HG03095 (cell line): ENCODE results near the gene NCK2.

Experiments used
- ATAC-seq: cut with Tn5 transposase; IDR thresholded peaks from one replicate; pipeline ENCODE4 v1.9.1; 2021; ENCODE audit warnings: moderate library complexity; ENCODE audit not compliant: unreplicated experiment

The NCK2 gene

DNA sequence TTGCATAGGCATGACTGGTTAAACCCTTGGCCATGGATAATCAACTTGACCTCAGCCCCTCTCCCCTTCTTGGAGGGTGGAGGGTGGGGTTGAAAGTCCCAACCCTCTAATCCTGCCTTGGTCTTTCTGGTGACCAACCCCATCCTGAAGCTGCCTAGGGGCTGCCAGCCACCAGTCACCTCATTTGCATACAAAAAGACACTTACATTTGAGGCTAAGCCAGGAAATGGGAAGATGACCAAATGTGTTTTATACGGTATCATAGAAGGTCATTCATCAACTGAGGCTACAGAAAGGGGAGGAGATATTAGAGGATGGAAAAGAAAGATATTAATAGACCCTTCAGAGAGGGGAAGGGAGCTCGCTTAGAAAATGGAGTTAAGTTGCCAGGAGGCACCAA is 96.8 kb downstream of the NCK2 start:
- ATAC-seq, result no peak

- no peak for ATAC-seq
Measured at GRCh38 chr2:105842555-105842954, 97.8 kb downstream of the NCK2 start.

DNA sequence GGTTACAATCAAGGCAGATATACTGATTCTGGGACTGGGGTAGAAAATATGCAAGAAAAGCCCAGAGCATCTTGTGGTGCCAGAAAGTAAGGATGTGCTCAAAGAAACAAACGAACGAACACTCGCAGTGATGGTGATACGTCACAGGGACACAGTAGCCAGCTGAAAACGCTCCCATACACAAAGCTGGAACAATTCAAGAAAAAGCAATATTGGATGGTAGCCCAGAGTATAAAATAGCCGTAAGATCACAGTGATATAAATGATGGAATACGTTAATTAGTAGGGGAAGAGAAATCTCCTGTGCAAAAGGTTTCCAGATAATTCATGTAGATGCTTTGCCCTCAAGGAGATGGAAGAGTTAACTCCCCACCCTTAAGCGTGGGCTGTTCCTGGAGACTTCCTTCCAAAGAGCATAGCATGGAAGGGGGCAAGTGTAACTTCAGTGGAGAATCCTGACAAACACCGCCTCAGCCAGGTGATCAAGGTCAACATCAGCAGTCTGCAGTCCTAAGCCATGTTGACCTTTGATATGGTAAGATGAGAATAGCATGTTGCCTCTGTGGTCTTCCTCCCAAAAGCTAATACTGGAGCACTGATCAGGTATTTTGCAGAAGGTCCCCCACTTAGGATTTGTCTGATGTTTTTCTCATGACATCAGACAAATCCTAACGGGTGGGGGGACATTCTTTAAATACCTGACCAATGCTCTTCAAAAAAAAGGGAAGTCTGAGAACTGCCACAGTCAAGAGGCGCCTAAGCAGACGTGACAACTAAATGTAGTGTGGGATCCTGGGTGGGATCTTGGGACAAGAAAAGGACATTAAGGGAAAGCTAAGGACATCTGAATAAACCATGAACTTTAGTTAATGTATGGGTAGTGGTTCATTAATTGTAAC is 99.0 kb downstream of the NCK2 start:
- ATAC-seq, result no peak

GRCh38 chr2:105845976-105846375 is 101.3 kb downstream of the NCK2 start:
- ATAC-seq, result no peak

- no peak for ATAC-seq
Measured at GRCh38 chr2:105847056-105847455, 102.3 kb downstream of the NCK2 start.

GRCh38 chr2:105848367-105848766 is 103.7 kb downstream of the NCK2 start:
- ATAC-seq, result no peak

- ATAC-seq, result no peak
Measured at GRCh38 chr2:105849431-105850179, 104.9 kb downstream of the NCK2 start.

DNA sequence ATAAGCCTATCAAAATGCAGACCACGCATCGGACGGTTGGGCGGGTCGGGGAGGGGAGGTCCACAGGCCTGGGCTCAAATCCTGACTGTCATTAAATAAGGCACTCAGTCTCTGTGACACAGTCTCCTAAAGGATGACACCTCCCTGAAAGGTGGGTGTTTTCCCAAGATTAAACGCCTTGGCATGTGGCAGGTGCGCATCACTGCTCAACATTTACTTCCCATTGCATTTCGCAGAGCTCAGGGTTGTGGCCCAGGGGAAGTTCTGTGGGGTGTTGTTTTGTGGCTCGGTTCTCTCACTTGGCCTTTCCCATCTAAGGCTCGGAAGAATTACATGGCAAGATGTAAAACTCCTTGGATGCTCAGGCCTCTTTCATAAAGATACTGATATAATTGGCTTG is 107.4 kb downstream of the NCK2 start:
- no peak for ATAC-seq

DNA sequence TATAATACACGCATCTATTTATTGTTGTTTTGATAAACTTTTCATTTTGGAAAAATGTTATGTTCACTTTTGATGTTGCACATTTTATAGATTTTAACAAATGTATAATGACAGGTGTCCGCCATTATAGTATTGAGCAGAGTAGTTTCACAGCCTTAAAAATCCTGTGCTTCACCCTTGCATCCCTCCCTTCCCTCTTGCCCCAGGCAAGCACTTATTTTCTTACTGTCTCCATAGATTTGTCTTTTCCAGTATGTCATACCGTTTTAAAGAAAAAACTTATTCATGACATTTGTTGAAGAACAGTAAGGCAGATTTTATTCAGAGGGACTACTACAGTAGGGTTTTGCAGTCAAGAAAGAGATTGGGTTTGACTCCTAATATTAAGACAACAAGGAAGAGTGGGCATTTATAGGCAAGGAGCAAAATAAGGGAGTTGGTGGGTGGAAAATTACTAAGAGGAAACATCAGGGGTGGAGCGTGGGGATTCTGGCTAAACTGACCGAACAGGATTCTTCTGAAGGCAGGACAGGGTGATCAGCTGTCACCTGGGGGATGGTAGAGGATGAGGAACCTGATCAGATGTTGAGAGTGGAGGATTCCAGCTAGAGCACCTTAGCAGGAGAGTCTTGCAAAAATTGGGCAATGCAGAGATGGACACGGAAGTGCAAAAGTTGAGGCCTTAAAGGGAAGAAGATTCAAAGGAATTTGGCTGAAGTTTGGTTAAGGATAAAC is 108.8 kb downstream of the NCK2 start:
- no peak for ATAC-seq

DNA sequence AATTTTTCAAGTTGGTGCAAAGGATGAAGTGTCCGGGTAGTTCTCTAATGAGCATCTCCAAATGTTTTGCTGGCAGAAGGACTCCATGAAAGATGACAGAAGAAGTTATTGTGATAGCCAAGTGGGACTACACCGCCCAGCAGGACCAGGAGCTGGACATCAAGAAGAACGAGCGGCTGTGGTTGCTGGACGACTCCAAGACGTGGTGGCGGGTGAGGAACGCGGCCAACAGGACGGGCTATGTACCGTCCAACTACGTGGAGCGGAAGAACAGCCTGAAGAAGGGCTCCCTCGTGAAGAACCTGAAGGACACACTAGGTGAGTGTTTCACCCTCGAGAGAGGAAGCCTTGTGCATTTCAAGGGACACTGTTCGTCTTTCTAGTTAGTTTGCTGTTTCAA is 110.3 kb downstream of the NCK2 start:
- ATAC-seq, result no peak

GRCh38 chr2:105856581-105856980 is 111.9 kb downstream of the NCK2 start:
- no peak for ATAC-seq

DNA sequence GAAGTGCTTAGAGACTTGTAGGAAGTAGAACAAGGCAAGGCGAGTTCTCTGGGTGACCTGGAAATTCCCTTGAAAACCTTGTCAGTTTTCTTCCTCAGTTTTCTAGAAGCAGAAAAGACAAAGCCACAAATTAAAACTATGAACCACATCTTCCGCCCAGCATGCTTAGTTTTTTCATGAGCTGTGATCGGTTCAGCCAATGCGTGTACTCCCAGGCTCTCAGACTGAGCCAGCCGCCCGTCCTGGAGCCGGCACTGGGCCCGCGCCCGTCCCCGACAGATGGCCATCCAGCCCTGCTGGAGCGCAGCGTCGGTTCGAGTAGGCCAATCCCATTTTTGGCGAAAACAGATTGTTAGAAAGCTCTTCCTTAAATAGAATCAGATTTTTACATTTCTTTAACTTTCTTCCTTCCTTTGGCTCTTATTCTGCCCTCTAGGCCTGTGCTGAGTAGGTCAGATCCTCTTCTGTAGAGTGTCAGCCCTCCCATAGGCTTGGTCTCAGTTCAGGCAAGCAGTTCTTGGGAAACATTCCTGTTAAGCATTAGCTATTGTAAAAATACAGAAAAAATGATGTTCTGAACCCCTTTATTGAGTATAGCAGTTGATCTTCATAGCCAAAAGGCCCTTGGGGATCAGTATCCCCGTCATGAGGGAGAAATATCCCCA is 112.5 kb downstream of the NCK2 start:
- ATAC-seq, result no peak

DNA sequence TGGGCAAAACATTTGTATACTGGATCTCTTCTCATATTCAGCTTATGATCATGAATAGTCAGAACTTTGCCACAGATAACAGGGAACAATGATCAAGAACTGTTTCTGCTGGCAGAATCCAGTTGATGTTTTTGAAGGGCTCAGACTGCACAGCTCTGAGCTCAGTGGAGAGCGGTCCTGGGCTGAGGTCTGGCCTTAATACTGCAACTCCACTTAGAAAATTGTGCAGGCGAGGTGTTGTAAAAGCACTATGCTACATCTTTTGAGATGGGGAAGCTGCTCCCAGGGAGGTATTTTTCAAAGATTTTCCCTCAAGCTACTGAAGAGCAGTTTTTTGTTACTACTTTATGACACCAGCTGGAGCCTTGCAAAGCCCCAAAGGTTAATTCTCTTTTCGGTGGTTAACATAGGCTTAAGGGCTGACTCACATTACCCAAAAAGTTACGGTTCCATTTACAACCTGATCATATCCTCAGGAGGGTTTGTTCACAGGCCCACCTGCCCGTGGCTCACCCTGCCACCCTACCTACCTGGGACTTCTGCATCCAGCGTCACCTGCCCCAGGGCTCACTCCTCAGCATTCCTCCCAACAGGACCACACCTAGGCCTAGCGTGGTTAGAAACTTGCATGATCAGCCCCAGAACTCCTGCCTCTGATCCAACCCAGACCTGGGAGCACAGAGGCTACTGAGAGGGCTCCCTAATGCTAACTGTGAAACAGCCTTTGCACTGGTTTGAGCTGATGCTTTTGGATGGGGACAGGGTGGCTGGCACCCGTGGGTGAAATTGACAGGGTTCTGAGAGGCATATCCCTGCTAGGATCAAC is 114.4 kb downstream of the NCK2 start:
- peak; percentile 69 for ATAC-seq

- no peak for ATAC-seq
Measured at GRCh38 chr2:105859694-105859951, 114.9 kb downstream of the NCK2 start.

DNA sequence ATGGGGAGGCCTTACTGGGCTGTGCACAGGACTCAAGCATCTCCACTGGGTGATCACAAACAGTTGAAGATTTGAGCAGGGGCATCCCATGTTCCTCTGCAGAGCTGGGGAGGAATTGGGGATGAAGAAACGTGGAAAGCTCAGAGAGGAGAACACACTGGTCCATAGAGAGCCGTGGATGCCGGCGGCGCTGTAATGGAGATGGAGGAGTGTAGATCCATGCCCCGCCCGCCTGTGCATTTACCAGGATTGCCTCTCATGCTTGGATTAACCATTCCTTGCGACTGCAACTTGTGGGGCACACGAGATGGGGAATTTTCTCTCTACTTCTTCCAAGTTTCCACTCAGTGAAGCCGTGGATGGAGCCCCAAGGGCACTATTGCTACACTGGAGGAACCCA is 115.9 kb downstream of the NCK2 start:
- ATAC-seq, result no peak

DNA sequence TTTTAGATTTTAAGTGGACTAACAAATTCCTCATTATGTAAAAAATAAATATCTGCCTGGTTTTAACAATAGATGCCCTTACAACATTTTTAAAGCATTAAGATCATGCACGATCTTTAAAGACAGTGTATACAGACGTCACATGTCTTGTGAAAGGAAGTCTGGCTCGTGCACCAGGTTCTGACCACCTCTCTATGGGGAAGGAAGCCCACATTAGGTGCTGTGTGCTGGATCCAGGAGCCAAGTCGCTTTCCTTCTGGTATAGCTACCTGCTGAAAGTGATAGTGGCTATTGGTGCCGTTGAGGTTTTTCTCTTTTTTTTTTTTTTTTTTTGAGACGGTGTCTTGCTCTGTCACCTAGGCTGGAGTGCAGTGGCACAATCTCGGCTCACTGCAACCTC is 116.5 kb downstream of the NCK2 start:
- no peak for ATAC-seq

DNA sequence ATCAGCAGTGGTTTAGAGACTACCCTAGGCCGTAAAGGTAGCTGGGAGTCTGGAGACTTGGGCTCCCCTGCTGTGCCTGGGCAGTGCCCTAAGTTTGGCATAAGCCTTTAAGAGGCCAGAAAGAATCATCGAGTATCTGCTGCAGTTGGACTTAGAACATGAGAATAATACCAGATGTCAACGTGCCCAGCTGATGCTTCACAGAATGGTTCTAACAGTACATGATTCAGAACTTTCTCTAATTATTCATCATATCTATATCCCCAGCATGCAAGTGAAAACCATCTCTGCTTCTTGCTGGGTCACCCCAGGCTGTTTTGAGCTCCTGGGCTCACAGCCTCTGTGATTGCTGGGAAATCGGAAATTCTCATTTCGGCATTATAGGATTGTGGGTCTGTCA is 118.1 kb downstream of the NCK2 start:
- no peak for ATAC-seq

- ATAC-seq, result no peak
Measured at GRCh38 chr2:105864262-105864661, 119.5 kb downstream of the NCK2 start.

DNA sequence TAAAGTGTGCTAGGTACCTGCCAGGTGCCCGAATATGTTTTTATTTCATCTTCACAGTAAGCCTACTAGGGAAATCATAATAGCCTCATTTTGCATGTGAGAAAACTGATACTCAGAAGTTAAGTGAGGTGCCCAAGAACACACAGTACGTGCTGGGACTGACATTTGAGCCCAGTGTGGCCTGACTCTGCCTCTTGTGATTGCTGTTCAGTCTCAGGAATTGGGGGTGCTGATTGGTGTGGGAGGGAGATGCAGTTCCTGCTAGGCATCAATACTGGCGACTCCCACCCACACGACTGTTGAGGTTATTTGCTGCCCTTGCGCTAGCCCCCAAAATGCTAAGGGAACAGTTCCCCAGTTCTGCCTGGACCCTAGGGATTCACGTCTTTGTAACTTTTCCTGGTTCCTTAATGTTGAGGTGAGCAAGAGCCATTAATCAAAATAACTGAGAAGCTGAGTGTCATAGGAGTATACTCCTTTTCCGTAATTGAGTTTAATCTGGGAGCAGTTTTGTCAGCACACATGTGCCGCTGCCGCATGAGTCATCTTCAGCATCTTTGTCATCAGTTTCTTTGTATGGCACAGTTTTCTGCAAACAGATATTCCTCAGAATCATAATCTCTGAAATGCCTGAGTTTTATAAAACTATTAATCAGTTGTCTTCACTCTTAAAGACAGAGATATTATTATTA is 120.7 kb downstream of the NCK2 start:
- no peak for ATAC-seq
